RWPE2 (cell line): ENCODE results near the gene ZNF763.
A peak's percentile ranks its signal among the peaks of the same experiment; 100 is the strongest.

Source experiments
- ATAC-seq: fragments of 200-7000 bp; cut with Tn5 transposase; 3 replicates; pipeline ENCODE4 v1.9.1; 2021; ENCODE audit warnings: low read depth
- DNase-seq: peaks from one replicate; pipeline ENCODE4 v3.0.0-alpha.2; 2020; ENCODE audit warnings: low spot score
- H3K27ac ChIP-seq: fragments of 450-650 bp; 2 replicates; pipeline ENCODE4 v1.5.1; 2017; ENCODE audit warnings: mild to moderate bottlenecking; ENCODE audit not compliant: poor library complexity, severe bottlenecking
- H3K27me3 ChIP-seq: fragments of 250-450 bp; sonication (Bioruptor Pico); 2 replicates; pipeline ENCODE4 v1.5.1; 2021; ENCODE audit warnings: mild to moderate bottlenecking, moderate library complexity; ENCODE audit not compliant: insufficient read depth, poor library complexity, severe bottlenecking
- H3K36me3 ChIP-seq: fragments of 250-450 bp; sonication (Bioruptor Pico); 2 replicates; pipeline ENCODE4 v1.5.1; 2020; ENCODE audit warnings: low read depth, mild to moderate bottlenecking, moderate library complexity
- H3K4me1 ChIP-seq: fragments of 250-450 bp; sonication (Bioruptor Pico); 2 replicates; pipeline ENCODE4 v1.5.1; 2021; ENCODE audit warnings: mild to moderate bottlenecking, moderate library complexity; ENCODE audit not compliant: insufficient read depth, poor library complexity, severe bottlenecking
- H3K4me3 ChIP-seq: fragments of 250-450 bp; sonication (Bioruptor Pico); 2 replicates; pipeline ENCODE4 v1.5.1; 2021; ENCODE audit warnings: mild to moderate bottlenecking, moderate library complexity; ENCODE audit not compliant: severe bottlenecking
- H3K9me3 ChIP-seq: fragments of 250-450 bp; sonication (Bioruptor Pico); 2 replicates; pipeline ENCODE4 v1.5.1; 2021; ENCODE audit warnings: mild to moderate bottlenecking, moderate library complexity; ENCODE audit not compliant: severe bottlenecking
- CTCF ChIP-seq: fragments of 450-650 bp; IDR thresholded peaks from one replicate; pipeline ENCODE4 v1.5.1; 2017; ENCODE audit warnings: mild to moderate bottlenecking, moderate library complexity; ENCODE audit not compliant: poor library complexity, severe bottlenecking

The ZNF763 gene

GRCh38 chr19:11950312-11950711, 14.5 kb upstream of the ZNF763 start:
- Histone ChIP-seq H3K27ac (no peak overlapping the region), H3K36me3 (peaks cover 56% of the 10 kb centered on the region), H3K27me3 (no peaks in the 10 kb centered on the region), H3K4me1 (no peaks in the 10 kb centered on the region), H3K4me3 (no peak overlapping the region), H3K9me3 (peaks cover 53% of the 10 kb centered on the region)
- ATAC-seq (no peak), DNase-seq (no peak)
- no peak for TF ChIP-seq CTCF

- Histone ChIP-seq H3K4me1 (no peaks in the 10 kb centered on the region), H3K4me3 (no peak overlapping the region), H3K27me3 (no peaks in the 10 kb centered on the region), H3K27ac (peak overlapping the region; percentile 43), H3K36me3 (no peaks in the 10 kb centered on the region), H3K9me3 (no peaks in the 10 kb centered on the region)
- DNase-seq (no peak), ATAC-seq (no peak; the same call in 2 of the 3 replicates)
- peak; percentile 70 for TF ChIP-seq CTCF
These were observed 1.1 kb upstream of the ZNF763 start for GRCh38 chr19:11963566-11964355.

DNA sequence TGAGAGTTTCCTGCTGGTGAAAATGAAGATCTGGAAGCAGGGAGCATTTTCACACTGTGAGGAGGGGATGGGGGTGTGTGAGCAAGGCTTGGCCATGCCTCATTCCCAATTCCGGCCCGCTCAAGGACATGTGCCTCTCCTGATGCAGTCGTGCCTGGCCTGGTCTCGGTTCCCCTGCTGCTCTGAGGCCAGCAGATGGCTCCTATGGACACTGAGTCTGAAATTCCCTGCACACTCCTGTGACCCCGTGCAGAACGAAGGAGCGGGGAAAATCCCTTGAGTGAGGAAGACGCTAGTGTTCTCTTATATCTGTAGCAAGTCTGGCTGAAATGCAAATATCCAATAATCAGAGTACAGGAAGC, 363 bp upstream of the ZNF763 start:
- H3K4me1 ChIP-seq: no peaks in the 10 kb centered on the region
- no peaks in the 10 kb centered on the region for H3K36me3 ChIP-seq
- peak overlapping the region; percentile 47 for H3K4me3 ChIP-seq
- no peaks in the 10 kb centered on the region for H3K9me3 ChIP-seq
- DNase-seq: no peak
- no peaks in the 10 kb centered on the region for H3K27me3 ChIP-seq
- ATAC-seq: peak; percentile 58
- H3K27ac ChIP-seq: peak overlapping the region; percentile 43
- TF ChIP-seq CTCF: no peak

- no peak for TF ChIP-seq CTCF
- Histone ChIP-seq H3K27ac (no peak overlapping the region), H3K9me3 (no peaks in the 10 kb centered on the region), H3K27me3 (no peaks in the 10 kb centered on the region), H3K4me3 (no peak overlapping the region), H3K36me3 (no peaks in the 10 kb centered on the region), H3K4me1 (no peaks in the 10 kb centered on the region)
- no peak for DNase-seq
- no peak for ATAC-seq
These were observed 5.3 kb downstream of the ZNF763 start for GRCh38 chr19:11970174-11970573.

- H3K36me3 ChIP-seq: no peaks in the 10 kb centered on the region
- no peak for ATAC-seq
- no peaks in the 10 kb centered on the region for H3K9me3 ChIP-seq
- no peaks in the 10 kb centered on the region for H3K4me1 ChIP-seq
- no peak overlapping the region for H3K4me3 ChIP-seq
- TF ChIP-seq CTCF: no peak
- DNase-seq: no peak
- H3K27ac ChIP-seq: no peak overlapping the region
- H3K27me3 ChIP-seq: no peaks in the 10 kb centered on the region
These were observed 6.2 kb downstream of the ZNF763 start for GRCh38 chr19:11971041-11971440.
